Right lung (tissue), 5 donors: ENCODE results near the gene AR. TPM values are rescaled to one million over a fixed set of nuclear protein-coding genes. Genes with fewer than 3 reads are reported as not detected.

Source experiments
- DNase-seq, 2 donors: peaks; one replicate each; pipeline ENCODE4 v3.0.0-alpha.2; 2013
- polyA plus RNA-seq, 5 donors: library from polyadenylated mRNA; unstranded; fragments of 120-200 nt; gene quantifications; one replicate each; pipeline versions ENCODE4 v1.2.1 to v1.2.3, GENCODE V29; 2013; ENCODE audit warnings: inconsistent platforms in 1 of 5, low replicate concordance in 1 of 5; ENCODE audit not compliant: insufficient read length in 5 of 5, insufficient read depth in 1 of 5

Gene AR
- polyA plus RNA-seq, 5 donors = 5.5 to 10.8 (median 9.6) TPM

DNA sequence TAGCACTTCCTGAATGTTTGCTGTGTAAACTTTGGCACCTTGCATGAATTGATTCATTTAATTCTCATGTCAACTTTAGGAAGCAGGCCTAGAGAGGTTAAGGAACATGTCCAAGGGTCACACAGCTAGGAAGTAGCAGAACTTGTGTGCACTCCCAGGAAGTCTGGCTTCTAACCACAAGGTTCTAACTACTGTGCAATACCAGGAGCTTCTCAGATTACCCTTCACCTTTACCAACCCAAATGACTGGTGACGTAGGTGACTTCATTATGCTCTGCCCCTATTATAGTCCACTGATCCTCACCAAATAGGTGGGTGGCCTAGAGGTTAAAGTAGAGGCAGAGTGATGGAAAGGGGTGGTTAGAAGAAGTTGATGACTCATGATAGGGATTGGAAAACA lies 14.4 kb downstream of the AR start:
- DNase-seq = no peak

DNA sequence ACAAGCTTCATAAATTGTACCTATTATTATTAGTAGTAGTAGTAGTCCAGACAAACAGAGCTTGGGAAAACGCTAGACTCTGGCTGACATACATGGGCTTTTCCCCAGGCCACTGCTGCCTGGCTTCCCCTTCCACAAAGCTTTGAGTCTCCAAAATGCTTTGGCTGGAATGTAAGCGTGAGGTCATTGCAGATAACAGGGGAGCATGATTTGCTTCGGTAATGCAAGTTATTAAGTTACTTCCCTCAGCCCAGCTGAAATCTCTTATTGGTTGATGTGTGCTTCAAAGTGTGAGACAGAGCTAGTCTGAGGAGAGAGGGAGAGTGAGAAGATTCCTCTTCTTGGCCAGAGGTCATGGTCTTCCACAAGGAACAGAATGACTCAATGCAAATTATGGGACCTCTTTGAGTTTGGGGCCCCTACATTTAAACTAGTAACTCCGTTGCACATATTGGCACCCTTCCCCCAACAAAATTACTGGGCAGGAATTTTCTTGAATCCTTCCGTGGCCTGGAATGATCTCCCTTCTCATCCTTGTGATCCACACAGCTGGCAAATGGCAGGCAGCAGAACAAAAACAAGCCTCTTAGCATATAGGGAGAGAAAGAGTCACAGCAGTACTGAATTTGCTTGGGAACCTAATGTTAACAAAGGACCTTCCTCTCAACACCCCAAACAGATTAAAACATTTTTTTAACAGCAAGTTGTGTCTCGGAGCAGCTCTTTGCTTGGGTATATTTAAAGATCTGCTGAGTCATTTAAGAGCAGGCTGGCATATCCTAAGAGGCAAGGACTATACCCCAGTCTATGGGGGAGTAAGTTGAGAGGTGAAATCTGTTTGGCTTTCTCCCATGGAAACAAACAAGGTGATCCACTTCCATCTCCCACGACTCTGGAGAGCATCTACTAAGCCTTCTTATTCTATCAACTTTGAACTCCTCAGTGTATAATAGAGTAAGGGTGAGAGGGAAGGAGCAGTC lies 19.9 kb downstream of the AR start:
- DNase-seq = no peak

DNA sequence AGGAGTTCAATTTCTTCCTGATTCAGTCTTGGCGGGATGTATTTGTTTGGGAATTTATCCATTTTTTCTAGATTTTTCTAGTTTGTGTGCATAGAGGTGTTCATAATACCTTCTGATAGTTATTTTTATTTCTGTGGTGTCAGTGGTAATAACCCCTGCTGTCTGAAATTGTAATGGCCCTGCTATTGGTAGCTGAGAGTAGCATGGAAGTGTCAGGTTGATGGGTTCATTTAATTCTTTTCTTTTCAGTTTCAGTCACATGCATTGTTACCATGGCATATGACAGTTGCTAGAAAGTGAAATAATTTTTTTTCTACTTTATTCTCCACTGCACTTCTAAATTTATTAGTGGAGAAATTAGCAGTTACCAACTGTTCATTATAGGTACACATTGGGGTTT lies 20.7 kb downstream of the AR start:
- no peak for DNase-seq

DNA sequence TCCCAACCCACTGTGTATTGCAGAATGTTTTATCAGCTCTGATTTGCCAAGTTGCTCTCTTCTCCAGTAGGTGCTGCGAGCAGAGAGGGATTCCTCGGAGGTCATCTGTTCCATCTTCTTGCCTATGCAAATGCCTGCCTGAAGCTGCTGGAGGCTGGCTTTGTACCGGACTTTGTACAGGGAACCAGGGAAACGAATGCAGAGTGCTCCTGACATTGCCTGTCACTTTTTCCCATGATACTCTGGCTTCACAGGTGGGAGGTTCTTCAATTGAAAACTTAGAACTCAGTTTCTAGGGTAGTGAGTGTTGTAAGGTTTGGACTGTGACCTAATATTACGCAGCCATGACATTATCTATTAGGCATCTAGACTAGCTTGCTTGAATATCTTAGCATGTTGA lies 24.9 kb downstream of the AR start:
- DNase-seq = no peak

DNA sequence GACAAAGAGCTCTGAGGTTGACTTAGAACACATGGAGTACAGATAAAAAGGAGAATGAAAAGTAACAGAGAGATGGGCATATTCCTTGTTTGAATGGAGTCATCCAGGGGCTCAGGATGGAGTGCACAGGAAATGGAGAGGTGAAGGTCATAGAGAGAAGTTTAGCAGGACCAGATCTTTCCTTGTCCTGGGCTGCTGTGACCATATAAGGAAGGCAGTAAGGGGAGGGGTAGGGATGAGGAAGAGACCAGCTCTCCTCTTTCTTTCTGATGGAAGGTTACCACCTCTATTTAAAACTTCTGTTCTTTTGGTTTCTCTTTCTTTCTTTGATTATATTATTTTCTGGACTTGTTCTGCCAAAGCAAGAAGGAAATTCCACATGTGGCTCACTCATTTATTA lies 27.0 kb downstream of the AR start:
- DNase-seq = no peak

DNA sequence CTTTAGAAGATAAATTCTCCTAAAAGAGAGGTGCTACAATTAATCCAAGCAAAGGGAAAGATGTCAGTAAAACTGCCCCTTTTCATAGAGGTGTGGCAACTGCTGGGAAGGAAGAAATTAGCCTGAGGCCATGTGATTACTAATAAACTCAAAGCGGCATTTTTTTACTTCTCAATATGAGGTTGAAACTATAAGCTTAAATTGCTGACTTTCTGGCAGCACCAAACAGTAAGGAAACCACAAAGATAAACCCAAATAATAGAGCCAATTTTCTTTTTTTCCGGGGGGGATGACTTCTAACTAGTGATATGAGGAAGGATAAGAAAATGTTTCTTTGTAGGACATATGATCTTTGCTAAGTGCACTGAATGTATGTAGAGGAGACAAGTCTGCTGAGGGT lies 30.9 kb downstream of the AR start:
- no peak for DNase-seq

DNA sequence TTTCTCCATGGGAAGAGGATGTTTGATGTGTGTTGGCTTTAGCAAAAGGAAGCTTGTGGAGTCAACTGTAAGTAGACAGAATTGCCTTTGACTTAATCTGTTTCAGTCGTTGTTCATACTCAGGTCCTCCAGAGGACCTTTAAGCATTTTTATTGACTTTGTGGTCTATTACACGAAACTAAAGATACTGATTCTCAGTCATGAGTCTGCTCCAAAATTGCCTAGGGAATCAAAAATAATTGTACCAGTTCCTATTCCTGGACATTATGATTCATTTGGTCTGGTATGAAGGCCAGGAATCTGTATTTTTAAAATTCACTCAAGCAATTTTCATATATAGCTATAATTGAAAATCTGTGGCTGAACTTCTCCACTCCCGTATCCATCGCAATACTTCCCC lies 38.6 kb downstream of the AR start:
- DNase-seq = no peak

DNA sequence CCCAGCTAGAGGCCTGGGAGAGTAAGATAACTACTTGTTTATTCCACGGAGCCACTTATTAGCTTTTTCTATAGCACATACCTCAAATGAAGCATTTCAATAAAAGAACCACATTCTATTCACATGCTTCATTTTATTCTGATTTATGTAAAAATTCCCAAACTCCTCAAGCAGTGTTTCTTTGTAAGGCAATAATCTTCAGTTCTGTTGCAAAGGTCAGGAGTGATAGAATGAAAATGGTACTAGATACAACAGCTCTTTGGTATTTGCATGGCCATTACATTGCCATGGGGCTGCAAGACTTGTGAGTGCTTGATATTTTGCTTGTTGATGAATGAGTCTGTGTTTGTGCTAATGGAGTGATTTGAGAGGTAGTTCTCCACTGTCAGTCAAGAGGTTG lies 39.4 kb downstream of the AR start:
- no peak for DNase-seq

DNA sequence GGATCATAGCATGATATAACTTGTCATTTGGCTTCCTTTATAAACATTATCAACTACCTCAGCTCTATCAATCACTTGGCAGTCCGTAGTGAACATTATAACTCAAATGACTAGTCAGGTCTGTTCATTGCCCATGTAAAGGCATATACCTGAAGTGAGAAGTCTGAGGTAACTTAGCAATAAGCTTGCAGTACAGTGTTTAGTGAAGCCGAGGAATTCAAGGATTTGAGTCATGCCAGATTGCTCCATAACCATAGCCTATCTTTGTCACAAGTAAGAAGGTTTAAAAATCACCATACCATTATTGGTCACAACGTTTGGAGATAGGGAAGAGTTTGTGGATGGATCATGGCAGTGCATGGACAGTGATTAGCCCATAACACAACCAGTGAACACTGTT lies 41.6 kb downstream of the AR start:
- no peak for DNase-seq

DNA sequence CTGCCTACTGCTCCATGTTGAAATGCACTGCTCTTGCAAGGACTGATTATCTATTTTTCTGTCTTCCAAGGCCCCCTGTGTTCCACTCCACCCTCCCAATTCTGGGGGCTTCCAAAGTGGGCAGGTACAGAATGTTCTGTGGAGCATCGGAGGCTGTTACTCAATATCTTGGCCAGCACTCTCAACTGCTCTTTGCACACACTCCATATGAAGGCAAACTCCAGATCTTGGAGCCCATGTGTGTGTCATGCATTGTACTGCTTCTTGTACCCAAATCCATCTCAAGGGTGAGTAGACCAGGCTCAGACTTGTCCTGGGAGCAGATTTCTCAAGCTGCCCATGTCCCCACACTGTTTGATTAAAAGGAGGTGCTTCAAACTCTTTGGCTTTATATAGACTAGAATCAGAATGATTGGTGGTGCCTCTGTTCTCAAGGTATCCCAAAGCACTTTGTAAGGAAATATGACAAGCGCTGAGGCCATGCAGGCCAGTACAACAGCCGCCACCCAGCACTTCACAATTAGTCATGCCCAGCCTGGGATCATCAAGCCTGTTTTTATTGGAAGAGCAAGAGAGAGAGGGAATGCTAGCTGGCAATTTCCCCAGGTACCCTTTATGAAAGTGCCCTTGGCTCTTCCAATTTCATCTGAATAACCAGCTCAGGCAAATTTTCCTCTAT lies 44.3 kb downstream of the AR start:
- DNase-seq = no peak

DNA sequence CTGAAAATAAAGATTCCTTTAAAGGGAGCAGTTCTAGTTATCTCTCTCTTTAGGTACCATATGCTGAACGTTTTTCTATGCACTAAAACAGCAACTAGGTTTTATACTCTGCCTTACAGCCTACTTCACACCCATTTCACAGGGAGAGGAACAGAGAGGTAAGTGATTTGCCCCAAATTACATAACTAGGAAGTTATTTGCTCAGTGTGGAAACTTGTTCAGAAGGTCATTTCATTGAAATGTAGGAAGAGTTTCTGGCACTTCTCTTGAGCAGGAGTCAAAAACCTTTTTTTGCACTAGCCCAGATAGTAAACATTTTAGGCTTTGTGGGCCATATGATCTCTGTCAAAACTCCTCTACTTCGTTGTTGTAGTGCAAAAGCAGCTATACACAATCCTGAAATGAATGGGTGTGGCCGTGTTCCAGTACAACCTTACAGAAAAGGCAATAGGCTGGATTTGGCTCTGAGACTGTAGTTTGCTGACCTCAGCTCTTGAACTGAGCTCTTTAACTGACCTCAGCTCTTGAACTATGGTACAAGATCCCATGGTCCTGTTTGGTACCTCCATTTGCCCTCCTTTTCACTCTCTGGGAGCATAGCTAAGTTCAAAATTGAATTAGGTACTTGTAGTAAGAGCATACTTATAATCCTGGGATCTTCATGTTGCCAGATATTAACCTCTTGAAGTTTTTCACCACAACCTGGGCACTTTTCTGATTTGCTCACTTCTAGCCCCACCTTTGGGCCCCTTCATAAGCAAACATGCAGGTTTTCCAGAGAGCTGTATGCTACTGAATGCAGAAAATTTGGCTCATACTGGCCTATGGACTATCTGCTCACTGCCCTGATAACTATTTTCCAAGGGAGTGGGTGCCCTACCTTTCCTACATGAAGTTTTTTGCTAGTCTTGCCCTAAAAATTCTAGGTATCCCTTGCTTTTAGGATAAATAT lies 53.3 kb downstream of the AR start:
- no peak for DNase-seq

DNA sequence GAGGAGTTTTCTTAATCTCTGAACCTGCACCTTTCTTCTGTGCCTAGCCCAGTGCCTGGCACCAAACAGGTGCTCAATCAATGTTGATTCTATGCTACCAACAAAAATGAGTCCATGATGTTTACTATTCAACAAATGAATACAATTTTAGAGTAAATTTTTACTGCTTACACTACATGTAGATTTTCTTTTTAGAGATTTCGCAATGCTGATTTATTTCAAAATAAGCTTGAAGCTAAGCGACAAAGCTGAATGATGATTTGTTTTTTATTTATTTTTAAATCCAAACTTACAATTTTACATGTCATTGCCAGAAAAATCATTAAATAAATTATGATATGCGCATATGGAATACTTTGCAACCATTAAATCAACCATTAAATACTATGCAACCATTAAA lies 55.7 kb downstream of the AR start:
- no peak for DNase-seq

DNA sequence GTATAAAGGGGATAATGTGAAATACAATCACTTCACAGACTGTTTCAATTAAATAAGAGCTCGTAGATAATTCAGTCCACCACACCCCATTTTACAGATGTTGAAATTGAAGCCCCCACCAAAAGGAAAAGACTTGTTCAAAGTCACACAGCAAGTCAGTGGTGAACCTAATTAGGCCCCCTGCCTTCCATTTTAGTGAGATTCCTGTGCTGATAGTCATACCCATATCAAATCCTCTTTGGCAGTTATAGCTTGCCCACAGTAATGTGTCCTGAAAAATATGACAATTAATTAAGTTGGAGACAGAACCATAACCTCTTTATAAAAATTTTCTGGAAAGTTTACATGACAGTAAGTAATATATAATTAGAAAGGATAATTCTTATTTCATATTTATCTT lies 58.0 kb downstream of the AR start:
- DNase-seq = no peak

DNA sequence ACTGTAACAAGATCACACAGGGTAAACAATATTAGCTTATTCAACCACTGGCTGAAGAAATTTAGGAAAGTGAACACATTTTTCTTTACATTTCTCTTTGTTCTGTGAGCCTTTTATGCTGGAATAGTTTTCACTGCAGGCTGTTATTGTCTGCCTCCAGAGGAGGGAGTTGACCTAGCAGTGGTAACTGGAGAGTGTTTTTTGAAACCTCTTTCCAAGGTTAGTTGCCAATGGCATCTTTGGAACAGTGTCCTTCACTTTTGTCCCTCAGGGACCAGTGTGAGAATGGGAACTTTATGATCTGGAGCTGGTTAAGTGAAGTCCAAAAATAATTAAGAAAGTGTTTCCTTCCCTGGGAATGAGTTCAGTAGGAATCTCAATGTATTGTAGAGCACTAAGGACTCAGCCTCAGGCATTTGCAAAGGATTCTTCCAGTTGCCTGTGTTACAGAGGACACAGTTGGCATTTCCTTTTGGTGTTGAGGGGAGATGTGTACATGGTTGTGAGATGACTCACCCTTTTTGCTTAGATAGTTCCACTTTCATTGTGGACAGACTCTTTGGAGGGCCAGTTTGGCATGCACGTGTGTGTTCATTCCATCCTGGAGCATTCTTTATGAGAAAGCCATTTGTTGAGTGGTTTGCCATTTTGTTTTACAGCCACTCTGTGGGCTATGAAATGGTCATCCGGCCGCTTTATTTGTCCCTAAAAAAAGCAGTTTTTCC lies 61.3 kb downstream of the AR start:
- DNase-seq = no peak

DNA sequence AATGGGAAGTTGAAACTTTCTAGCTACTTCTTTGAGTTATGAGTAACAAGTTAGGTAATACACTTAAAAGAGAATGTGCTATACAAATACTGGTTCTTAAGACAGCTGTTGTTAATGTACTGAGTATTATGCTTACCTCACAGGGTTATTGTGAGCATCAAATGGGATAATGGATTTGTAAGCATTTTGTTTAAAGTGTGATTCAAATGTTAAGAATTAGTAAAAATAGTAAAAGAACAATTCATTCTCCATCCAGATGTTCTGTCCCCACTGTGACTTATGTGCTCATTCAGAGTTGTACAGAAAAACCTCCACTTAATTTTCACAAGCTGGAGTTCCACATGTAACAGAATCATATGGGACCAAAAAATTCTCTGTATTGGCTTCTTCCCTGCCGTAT lies 63.6 kb downstream of the AR start:
- no peak for DNase-seq

DNA sequence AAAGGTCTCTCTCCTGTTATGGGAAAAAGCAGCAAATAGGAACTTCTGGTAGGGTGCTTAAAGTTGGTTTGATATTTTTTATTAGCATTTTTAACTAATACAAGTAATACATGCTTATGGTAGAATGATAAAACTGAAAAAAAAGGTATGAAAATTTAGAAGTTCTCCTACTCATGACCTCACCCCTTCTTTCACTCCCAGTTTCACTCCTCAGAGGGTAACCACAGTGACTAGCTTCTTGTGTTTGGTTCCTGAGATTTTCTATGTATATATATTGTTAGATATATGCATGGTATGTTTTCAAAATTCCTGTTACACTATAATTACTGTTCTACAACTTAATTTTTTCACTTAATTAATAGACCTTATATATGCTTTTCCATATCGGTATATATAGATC lies 66.5 kb downstream of the AR start:
- no peak for DNase-seq

DNA sequence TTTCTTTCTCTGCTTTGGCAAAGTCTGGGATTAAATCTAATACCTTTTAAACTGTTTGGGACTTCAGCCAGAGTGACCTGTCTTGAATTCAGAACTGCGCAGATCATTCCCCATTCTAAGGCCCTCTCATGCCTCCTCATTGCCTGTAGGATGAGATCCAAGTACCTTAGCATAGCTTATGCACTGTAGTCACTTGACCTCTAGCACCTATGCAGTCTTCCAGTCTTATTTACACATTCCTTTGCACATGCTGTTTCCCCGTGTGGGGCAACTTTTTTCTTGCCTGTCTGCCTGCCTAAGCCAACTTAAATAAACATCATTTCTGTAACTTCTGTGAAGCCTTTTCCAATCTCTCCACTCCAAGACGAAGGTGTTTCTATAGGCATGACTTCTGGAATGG lies 68.4 kb downstream of the AR start:
- no peak for DNase-seq

DNA sequence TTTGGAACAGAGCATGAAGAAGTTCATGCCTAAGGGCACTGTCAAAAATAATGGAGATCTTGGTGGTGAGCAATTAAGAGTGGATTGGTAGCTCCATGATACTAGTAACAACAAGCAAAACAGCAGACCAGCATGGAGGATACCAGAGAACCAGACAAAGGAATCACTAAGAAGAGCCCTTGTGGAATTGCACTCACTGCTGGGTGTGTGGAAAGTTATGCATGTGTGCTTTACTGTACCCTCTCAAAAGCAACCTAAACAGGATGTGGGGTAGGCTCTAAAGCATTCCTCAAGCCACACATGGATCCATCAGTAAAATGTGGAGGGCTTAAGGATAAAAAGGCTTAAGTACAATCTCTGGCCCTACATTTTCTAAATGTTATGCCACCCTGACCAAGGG lies 69.5 kb downstream of the AR start:
- no peak for DNase-seq

DNA sequence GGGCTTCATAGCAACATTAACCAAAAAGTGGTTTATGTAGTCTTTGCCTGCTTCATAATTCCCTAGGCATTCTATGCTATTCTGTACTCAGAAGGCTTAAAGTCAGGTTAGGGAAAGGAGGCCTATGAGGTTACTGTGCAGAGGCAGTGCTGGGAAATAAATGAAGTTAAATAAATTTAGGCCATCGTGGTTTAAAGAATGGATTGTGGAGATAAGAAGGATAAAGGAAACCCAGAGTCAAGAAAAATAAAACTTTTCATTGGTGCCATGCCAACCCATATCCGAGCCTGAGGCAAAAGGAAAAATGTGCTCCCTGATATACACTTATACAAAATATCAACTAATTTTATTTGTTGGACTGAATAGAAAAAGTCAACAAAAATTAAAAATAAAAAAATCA lies 70.2 kb downstream of the AR start:
- DNase-seq = no peak

DNA sequence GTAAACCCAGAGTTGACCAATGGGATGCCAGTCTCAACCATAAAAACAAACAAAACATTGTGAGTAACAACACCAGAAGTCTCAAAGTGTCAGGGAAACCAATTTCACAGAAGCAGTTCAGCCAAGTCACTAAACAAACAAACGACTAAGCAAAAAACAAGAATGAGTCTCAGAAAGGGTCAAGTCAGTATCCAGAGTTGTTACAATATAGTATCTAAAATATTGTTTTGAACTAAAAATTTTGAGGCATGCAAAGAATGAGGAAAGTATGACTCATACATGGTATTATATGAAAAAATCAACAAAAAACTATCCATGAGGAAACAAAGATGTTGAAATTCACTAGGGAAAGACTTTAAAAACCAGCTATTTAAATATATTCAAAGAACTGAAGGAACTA lies 70.6 kb downstream of the AR start:
- DNase-seq = no peak

DNA sequence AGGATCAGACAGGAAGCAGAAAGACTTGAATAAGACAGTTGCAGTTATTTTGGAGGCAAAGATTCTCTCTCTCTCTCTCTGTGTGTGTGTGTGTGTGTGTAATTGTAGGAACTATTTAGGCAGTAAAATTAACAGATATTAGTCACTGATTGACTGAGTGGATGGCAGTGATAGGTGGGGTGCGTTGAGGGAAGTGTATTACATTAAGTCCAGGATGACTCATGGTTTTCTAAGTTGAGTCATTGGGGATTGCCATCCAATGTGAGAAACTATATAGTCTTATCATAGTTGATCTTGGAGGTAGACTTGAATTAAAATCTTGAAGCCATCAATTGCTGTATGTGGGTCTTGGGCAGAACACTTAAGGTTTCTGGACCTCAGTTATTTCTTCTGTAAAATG lies 75.4 kb downstream of the AR start:
- no peak for DNase-seq
